NCI-H1092 treated with DMSO at 0.1 percent for 48 hours (cell line): ENCODE data around the gene AKNAD1.
A peak's percentile ranks its signal among the peaks of the same experiment; 100 is the strongest.

Experiments
- DNase-seq: peaks from one replicate; lab custom pipeline; 2025; lab: John Stamatoyannopoulos, UW

Gene AKNAD1

GRCh38 chr1:108862698-108863477, 6.0 kb upstream of the AKNAD1 start:
- no peak for DNase-seq

- DNase-seq = no peak
These were observed 5.2 kb upstream of the AKNAD1 start for GRCh38 chr1:108862017-108862610.

GRCh38 chr1:108861566-108861965, 4.7 kb upstream of the AKNAD1 start:
- DNase-seq = no peak

DNA sequence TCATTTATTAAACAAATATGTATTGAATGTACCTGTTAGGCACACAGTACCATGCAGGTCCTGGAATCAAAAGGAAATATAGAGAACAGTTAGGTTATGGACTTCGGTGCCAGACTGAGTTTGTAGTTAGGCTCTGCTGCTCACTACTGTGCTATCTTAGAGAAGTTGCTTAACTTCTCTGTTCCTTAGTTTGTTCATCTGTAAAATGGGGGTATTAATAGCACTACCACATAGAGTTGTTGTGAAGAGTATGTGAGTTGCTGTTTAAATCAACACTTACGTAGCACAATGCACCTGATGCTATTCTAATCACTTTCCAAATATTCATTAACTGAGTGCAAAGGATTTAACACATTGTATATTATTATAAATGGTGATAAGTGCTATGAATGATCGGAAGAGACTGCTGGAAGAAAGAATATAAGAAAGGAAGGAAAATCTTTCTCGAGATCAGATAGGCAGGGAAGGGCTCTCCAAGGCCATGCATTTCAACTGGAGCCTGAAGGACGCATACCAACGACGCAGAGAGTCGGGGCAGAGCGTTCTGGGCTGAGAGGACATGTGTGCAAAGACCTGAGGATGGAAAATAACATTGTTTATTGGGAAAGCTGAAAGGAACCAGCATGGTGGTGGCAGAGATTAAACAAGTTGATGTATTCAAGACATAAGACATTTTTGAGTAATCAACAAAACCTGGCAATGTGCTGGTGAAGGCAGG, 3.5 kb upstream of the AKNAD1 start:
- no peak for DNase-seq

GRCh38 chr1:108858230-108858950, 1.5 kb upstream of the AKNAD1 start:
- no peak for DNase-seq

- no peak for DNase-seq
These were observed 2.5 kb downstream of the AKNAD1 start for GRCh38 chr1:108854221-108855019.

GRCh38 chr1:108852221-108852975, 4.5 kb downstream of the AKNAD1 start:
- no peak for DNase-seq

DNA sequence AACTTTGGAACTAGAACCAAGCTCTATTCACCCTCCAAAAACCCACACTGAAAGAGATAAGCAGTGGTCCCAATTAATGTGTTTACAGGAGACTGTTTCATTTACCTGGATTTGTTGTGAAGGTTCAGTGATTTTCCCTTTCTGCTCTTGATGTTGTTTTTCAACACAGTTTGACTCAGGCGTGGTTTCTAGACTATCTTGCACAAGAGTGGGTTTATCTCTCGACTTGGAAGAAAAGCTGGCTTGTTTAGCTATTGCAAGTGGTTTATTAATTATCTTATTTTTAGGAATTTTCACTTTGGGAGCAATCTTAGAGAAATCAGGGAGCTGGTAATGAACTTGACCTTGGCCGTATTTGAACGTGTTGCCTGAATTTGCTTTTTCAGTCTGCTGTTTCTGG, 5.3 kb downstream of the AKNAD1 start:
- DNase-seq = no peak

GRCh38 chr1:108850929-108851328, 6.0 kb downstream of the AKNAD1 start:
- no peak for DNase-seq

- DNase-seq = no peak
These were observed 8.1 kb downstream of the AKNAD1 start for GRCh38 chr1:108848806-108849205.

DNA sequence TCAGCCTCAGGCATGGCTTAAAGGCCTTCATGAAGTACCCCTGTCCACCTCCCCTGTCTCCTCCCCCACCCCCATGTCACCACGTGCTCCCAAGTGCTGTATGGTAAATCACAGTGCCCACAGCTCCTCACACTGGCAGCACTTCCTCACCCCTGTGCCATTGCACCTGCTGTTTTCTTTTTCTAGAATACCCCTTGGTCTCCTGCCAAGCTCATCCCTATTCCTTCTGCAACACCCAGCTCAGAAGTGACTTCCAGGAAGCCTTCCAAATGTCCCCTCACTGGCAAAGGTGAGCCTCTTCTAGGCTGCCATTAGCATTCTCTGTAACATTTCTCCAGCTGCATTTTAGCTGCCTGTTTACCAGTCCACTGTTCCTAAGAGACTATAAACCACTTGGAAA, 9.4 kb downstream of the AKNAD1 start:
- DNase-seq = peak; percentile 69

DNA sequence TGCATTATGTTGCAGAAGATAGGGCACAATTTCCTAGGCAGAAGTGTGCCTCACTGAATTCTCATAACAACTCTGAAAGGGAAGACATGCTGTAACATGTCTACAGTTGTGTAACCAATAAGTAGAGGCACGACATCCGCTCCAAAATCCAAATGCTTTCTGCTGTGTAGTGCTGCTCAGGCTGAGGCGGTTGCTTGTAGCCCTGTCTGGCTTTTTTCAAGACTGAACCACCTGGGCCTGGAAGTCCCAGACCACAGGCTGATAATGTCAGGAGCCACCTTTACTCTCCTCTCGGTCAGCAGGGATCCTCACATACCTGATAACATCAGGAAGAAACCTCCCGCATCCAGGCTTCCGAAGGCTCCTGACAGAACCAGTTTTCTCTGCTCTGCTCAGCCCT, 10.9 kb downstream of the AKNAD1 start:
- no peak for DNase-seq

- no peak for DNase-seq
These were observed 11.4 kb downstream of the AKNAD1 start for GRCh38 chr1:108845446-108845845.

- DNase-seq = no peak
These were observed 13.3 kb downstream of the AKNAD1 start for GRCh38 chr1:108843390-108844137.

- DNase-seq = no peak
These were observed 14.2 kb downstream of the AKNAD1 start for GRCh38 chr1:108842525-108843181.

- no peak for DNase-seq
These were observed 15.2 kb downstream of the AKNAD1 start for GRCh38 chr1:108841703-108842102.

- no peak for DNase-seq
These were observed 24.0 kb downstream of the AKNAD1 start for GRCh38 chr1:108832929-108833328.

DNA sequence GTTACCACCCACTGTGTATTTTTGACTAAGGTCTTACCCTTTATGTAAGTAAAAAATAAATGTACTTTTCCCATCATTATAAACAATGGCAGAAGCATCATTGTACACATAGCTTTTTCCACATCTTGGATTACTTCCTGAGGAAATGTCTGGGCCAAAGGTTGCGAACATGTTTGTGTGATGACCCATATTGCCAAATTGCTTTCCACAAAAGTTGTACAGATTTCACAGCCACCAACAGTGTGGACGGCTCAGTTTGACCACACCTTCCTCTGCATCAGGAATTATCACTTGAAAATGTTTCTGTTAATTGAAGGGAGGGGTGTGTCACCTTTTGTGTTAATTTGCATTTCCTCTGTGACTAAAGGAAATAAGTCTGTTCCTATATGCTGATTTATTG, 25.7 kb downstream of the AKNAD1 start:
- no peak for DNase-seq

DNA sequence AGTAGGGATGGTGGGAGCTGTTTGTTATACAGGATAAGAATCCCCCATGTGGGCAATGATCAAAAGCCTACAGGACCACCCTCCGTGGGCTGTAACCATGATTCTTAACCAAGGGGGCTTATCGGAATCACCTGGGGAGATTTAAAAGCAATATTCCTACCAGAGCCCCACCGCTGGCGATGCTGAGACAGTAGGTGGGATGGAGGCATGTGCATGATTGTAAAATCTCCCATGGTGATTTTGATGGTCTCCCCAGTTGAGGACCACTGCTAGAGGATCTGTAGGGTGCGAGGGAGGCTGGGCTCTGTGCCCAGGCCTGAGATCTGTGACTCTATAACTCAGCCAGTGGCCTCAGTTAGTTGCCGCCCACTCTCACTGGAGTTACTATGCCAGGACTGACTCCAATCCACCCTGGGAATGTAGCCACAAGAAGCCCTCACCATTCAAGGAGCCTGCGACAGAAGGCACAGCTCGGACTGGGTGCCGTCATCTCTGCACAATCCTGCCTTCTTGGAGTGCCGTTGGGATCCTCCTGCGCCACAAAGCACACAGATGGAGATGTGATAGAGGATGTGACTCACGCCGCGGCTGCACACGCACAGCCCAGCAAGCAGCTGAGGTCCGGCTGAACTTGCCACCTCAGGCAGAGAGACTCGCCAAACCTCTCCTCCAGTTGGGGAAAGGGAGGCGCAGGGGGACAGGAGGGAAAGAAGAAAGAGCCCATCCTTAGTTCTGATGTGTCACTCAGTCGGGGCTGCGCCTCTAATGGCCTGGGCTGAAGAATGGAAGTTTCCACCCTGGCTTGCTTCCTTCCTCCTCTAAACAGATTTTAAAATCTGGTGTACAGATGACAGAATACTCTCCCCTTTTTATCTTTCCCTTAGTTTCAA, 26.5 kb downstream of the AKNAD1 start:
- no peak for DNase-seq
